Measurements from ENCODE around the gene CYP27A1. TPM values are rescaled to one million over a fixed set of nuclear protein-coding genes. Genes with fewer than 3 reads are reported as not detected.

The CYP27A1 gene
- total RNA-seq, 1 donor from 2014 or later, result 273 TPM

DNA sequence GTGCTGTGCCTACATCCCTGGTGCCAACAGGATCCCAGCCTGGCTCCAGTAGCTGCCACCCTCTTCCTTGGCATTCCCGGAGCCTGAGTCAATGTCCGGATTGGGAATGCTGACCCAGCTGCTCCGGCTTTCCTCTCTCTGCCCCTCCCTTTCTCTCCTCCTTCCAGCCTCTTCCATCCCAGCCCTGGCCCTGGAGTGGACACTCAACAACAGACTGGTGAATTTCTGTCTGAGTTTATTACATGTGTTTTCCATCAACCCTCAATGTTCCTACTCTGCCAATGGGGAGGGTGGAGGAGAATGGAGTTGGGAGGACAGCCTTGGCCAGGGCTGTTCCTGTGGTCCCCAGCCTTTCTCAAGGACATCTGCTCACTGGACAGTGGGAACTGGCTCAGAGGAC, 50.6 kb downstream of the CYP27A1 start:
- H3K4me1 ChIP-seq, result no peaks in the 10 kb centered on the region
- no peak overlapping the region for H3K4me3 ChIP-seq
- intact Hi-C loops (cut with DNase I), result no loop called here
- DNase-seq, result peak; percentile 36
- H3K27ac ChIP-seq, result no peak overlapping the region
- no peak for TF ChIP-seq CTCF (IDR thresholded peaks at IDR 0.05)
- peaks cover 11% of the 10 kb centered on the region for H3K27me3 ChIP-seq (ENCODE audit: low read depth)
- H3K36me3 ChIP-seq, result no peaks in the 10 kb centered on the region
- H3K9me3 ChIP-seq, result no peaks in the 10 kb centered on the region
- ATAC-seq, result peak in 1 of 2 donors; percentile 45

- intact Hi-C loops (cut with DNase I), result no loop called here
- Histone ChIP-seq H3K4me1 (no peaks in the 10 kb centered on the region), H3K4me3 (no peak overlapping the region), H3K27me3 (ENCODE audit: low read depth) (peaks cover 8% of the 10 kb centered on the region), H3K9me3 (no peaks in the 10 kb centered on the region), H3K27ac (no peak overlapping the region), H3K36me3 (no peaks in the 10 kb centered on the region)
- no peak for TF ChIP-seq CTCF (IDR thresholded peaks at IDR 0.05)
- no peak for ATAC-seq
- DNase-seq, result peak; percentile 2
Measured at GRCh38 chr2:218833023-218833609, 51.2 kb downstream of the CYP27A1 start.

DNA sequence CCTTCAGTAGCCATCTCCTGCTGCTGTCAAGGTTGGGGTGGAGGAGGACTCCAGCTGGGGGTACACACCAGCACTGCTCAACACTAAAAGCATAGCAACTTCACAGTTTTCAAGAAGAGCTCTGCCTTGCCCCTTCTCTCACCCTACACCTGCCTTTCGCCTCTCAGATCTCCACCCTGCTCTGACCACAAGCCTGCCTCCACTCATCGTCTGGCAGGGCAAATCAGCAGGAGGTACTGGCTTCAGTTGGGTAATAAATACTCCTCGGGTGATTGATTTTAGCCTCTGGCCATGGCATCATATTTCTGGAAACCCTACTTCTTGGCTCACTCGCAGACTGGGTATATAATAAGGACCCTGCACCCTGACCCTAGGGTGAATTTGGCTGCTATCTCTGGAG, 52.7 kb downstream of the CYP27A1 start:
- Histone ChIP-seq H3K9me3 (no peaks in the 10 kb centered on the region), H3K36me3 (no peaks in the 10 kb centered on the region), H3K27me3 (ENCODE audit: low read depth) (peaks cover 6% of the 10 kb centered on the region), H3K4me1 (no peaks in the 10 kb centered on the region), H3K4me3 (no peak overlapping the region), H3K27ac (no peak overlapping the region)
- ATAC-seq, result no peak
- peak; percentile 2 for DNase-seq
- intact Hi-C loops (cut with DNase I), result no loop called here
- no peak for TF ChIP-seq CTCF (IDR thresholded peaks at IDR 0.05)

- TF ChIP-seq CTCF (IDR thresholded peaks at IDR 0.05), result no peak
- Histone ChIP-seq H3K36me3 (no peaks in the 10 kb centered on the region), H3K9me3 (no peaks in the 10 kb centered on the region), H3K27ac (no peak overlapping the region), H3K27me3 (ENCODE audit: low read depth) (peaks cover 6% of the 10 kb centered on the region), H3K4me3 (no peak overlapping the region), H3K4me1 (no peaks in the 10 kb centered on the region)
- ATAC-seq (no peak), DNase-seq (no peak)
- intact Hi-C loops (cut with DNase I), result no loop called here
Measured at GRCh38 chr2:218837495-218837894, 55.5 kb downstream of the CYP27A1 start.

DNA sequence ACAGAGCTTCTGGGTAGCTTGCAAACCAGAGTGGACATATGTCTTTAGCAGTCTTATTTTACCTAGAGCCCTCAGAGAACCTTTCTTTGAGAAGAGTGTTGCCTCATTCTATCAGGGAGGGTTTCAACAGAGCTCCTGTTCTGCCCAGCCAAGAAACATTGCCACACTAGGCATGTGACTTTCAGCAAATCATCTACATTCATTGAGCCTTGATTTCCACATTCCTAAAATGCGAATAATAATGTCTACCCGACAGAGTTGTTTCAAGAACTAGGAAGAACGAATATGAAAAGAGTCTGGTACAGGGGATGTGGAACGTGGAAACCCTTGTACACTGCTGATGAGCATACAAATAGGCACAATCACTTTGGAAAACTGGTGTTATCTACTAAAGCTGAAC, 57.5 kb downstream of the CYP27A1 start:
- Histone ChIP-seq H3K4me3 (no peak overlapping the region), H3K27ac (no peak overlapping the region), H3K9me3 (no peaks in the 10 kb centered on the region), H3K27me3 (ENCODE audit: low read depth) (peaks cover 6% of the 10 kb centered on the region), H3K36me3 (no peaks in the 10 kb centered on the region), H3K4me1 (no peaks in the 10 kb centered on the region)
- TF ChIP-seq CTCF (IDR thresholded peaks at IDR 0.05), result no peak
- intact Hi-C loops (cut with DNase I), result no loop called here
- peak; percentile 49 to 53 for ATAC-seq
- peak; percentile 13 for DNase-seq

Measured in lower lobe of right lung (tissue), 2 donors.